GM20000 (cell line): ENCODE measurements around the gene TP53I11.

Experiments
- DNase-seq: peaks from one replicate; pipeline ENCODE4 v3.0.0; 2012; ENCODE audit warnings: low spot score
- CTCF ChIP-seq: IDR thresholded peaks from 2 replicates; pipeline ENCODE4 v1.5.1; 2012; ENCODE audit warnings: mild to moderate bottlenecking, control low read depth; ENCODE audit errors: extremely low read depth, missing control alignments

The TP53I11 gene

DNA sequence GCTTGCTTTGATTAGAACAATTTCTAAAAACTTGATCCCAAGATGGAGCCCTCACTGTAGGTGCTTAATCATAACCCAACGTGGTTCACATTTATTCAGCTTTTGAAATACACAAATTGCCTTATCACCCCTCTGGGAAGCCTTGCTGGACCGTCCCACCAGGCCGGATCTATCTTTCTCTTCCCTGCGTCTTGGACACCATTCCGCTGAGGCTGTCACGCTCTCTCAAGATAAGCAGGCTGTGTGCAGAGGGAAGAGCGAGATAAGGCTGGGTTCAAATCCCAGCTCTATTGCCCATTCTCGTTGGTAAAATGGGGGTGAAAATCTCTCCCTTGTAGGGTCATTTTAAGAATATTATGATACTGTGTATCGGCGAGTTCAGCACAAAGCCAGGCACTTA is 20.5 kb upstream of the TP53I11 start:
- DNase-seq: no peak
- TF ChIP-seq CTCF: no peak

DNA sequence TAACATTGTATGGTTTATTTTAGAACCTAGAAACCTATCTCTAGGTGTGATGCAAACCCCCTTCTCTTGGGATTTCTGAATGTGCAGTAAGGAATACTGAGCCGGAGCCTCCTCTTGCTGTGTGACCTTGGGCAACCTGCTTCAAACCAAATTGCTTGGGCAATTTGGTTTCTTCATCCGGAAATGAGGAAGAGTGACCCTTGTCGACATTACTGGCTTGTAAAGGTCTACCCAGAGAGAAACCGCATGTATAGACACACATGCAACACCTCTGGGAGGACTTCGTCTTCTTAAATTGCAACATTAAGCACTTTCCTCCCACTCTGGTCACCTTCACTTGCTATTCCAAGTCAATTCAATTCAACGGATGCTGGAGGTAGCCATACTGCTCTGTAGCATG is 19.6 kb upstream of the TP53I11 start:
- no peak for DNase-seq
- no peak for TF ChIP-seq CTCF

DNA sequence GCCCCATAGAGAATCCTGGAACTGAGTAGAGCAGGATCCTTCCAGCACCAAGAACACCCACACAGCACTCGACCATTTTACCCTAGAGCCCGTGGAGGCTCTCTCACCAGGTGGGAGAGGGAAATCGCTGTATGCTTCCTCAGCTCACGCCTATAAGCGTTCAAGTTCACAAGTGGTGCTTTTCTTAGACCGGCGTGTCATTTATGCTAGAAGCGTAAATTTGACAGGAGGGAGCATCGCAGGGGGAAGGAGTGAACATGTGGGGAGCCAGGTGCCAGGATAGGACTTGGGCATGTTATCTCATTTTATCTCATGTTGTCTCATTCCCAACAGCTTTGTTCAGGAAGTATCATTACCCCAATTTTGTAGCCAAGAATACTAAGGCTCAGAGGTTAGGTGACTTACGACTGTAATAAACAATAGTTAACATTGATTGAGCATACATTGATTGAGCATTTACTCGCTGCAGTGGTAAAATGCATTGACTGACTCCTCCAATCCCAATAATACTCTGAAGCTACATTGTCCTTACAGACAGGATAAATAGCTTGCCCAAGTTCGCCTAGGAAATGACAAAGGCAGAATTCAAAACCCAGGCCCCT is 19.1 kb upstream of the TP53I11 start:
- DNase-seq: no peak
- TF ChIP-seq CTCF: no peak

DNA sequence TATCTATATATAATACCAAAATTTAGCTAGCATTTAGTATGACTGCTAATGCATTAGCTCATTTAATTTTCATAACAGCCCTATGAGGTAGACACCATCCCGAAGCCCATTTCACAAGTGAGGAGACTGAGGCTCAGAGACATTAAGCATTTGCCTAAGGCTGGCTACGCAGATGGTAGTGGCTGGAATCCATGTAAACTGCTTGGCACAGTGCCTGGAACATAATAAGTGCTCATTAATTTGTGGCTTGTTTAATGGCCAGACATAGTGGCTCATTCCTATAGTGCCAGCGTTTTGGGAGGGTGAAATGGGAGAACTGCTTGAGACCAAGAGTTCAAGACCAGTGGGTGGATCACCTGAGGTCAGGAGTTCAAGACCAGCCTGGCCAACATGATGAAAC is 17.8 kb upstream of the TP53I11 start:
- TF ChIP-seq CTCF: no peak
- DNase-seq: no peak

DNA sequence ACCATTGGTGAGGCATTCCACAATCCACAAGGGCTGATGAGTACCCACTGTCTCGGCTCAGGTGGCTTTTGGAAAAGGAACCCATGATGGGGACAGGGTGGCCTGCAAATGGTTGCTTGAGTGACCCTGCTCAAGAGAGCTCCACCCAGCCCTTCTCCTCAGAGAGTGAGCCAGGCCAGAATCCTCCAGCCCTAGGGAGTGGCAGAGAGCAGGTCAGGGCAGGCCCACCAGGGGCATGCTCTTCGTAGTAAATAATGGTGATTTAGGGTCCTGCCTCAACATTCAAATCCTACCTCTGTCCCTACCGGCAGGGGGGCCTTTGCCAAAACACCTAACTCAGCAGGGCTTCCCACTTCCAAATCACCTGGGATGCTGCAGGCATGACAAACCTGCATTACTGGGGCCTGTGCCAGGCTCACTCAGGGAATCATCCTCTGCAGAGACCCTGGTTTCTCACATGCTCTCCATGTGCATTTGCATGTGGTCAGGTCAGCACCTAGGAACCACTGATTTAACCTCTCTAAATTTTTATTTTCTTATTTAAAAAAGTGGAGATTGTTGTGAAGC is 17.3 kb upstream of the TP53I11 start:
- TF ChIP-seq CTCF: no peak
- no peak for DNase-seq

GRCh38 chr11:44966694-44967093 is 16.0 kb upstream of the TP53I11 start:
- no peak for DNase-seq
- TF ChIP-seq CTCF: no peak

DNA sequence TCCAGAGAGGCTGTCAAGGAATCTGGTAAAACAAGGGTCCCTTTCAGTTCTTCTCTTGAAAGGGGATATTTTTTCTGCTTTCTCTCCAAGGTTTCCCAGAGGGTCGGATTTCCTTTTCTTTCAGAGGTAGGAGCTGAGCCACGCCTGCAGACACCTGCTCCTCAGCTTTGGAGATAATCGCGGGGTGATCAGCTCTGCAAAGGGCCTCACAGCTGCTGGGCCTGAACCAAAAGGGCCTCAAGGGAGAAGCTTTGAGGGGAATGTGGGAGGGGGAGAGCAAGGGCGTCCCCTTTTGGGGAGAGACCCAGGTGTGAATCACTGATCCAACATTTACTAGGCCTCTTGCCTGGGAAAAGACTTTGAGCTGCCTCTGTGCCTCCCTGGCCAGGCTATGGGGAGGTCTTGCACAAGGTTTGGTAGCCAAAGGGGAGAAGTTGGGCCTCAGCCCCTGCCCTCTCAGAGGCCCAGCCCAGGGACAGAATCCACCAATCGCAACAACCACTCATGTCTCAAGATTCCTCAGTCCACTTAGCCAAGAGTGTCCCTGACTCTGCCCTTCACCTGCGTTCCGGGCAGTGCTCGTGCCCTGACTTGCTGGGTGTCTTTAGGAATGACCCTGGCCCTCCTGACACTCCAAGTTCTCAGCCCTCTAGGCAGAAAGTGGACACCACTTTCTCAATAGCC is 14.0 kb upstream of the TP53I11 start:
- no peak for DNase-seq
- TF ChIP-seq CTCF: no peak
